ENCODE results near the gene ZC3H4.

ZC3H4 gene

DNA sequence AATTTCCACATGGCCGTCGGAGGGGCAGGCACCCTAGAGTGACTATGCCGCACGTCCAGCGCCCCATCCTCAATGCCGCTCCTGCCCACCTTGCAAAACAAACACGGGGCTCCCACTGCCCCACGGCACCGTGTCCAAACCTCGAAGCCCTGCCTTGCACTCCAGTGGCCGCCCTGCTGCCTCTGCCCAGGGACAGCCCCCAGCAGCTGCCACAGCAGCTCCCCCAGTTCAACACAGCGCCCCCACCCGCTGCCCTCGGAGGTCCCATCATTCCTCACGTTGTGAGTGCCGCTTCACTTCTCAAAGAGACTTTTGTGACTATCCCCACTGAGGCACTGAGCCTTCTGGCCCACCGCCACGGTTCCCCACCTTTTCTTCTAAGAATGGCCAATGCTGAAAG lies 42.8 kb downstream of the ZC3H4 start:
- TF ChIP-seq, protein P1, sequence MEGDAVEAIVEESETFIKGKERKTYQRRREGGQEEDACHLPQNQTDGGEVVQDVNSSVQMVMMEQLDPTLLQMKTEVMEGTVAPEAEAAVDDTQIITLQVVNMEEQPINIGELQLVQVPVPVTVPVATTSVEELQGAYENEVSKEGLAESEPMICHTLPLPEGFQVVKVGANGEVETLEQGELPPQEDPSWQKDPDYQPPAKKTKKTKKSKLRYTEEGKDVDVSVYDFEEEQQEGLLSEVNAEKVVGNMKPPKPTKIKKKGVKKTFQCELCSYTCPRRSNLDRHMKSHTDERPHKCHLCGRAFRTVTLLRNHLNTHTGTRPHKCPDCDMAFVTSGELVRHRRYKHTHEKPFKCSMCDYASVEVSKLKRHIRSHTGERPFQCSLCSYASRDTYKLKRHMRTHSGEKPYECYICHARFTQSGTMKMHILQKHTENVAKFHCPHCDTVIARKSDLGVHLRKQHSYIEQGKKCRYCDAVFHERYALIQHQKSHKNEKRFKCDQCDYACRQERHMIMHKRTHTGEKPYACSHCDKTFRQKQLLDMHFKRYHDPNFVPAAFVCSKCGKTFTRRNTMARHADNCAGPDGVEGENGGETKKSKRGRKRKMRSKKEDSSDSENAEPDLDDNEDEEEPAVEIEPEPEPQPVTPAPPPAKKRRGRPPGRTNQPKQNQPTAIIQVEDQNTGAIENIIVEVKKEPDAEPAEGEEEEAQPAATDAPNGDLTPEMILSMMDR (IDR thresholded peaks at IDR 0.05): no peak

DNA sequence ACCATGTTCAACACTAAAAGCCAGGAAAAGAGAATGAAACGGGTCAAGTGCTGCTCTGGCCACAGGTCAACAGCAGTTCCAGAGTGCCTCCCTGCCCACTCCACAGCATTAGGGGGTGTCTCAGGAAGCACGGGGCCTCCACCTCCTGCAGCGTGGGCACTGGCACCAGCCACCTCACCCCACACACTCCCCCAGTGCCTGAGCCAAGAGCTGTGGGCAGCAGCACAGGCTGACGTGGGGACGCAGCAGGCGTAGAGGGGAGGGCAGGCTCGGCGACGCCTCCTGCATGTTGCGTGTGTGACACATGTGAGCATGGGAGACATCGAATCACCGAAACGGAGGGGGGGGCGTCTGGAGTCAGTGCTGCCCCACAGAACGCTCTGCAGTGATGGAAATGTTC lies 43.8 kb downstream of the ZC3H4 start:
- TF ChIP-seq, protein P1 (IDR thresholded peaks at IDR 0.05): no peak

DNA sequence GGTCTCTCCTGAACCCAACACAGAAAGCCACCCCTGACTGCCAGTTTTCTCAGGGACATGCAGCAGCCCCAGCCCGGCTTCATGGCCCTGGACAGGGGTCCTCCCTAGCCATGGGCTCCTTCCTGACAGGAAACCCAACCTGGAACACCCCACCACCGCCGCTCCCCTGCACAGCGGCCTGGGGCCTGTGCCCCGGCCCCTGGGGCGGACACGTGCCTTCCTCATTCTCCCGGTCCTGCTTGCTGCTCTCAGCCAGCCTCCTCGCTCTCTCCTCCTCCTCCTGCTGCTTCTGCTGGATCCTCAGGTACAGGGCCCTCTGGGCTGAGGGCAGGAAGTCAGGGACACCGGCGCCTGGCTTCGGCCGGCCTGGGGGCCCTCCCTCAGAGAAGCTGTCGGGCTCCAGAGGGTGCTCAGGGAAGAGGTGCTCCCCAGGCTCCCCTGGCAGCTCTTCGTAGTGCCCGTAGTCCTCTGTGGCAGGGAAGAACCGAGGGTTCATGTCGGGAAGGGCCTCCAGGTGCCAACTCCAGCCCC lies 44.6 kb downstream of the ZC3H4 start:
- TF ChIP-seq, protein P1 (IDR thresholded peaks at IDR 0.05): no peak

DNA sequence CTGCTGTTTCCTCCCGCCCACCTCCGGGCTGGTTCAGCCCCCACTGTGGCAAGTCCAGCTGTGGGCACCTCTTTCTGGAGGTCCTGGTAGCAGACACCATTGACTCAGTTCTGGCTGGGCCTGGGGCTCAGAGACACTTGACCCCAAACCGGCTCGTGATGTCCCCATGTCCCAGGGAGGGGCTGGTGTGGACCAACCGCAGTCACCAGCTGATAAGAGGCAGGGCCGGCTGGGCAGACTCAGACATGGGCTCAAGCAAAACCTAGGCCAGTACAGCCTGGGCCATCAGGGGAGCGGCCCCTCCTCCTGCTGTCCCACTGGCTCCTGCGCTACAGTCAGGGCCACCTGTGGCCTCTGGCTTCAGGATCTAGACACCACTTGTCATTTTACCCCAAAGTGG lies 45.3 kb downstream of the ZC3H4 start:
- TF ChIP-seq, protein P1 (IDR thresholded peaks at IDR 0.05): no peak

DNA sequence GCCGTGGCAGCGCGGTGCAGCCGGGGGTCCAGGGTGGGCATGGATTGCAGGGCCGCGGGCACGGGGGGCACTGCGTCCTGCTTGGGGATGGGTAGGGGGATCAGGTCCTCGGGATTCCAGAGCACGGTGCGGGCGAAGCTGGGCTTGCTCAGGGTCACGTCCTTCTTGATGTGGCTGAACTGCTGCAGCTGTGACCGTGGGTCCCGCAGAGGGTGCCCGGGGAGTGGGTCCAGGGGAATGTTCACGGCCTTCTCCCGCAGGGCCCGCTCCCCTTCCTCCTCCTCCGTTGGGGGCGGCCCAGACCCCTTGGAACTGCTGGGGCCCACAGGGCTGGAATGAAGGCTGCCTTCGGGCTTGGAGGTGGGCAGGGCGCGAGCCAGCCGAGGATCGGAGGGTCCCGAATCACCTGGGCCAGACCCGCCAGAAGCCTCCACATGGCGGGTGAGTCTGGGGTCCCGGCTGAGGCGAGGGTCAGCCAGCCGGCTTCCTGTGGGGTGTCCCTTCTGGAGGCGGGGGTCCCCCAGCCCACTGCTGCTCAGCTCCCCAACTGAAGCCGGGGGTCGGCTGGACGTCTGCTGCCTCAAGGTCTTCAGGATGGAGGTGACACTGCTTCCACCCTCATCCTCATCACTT lies 46.2 kb downstream of the ZC3H4 start:
- TF ChIP-seq, protein P1 (IDR thresholded peaks at IDR 0.05): no peak

DNA sequence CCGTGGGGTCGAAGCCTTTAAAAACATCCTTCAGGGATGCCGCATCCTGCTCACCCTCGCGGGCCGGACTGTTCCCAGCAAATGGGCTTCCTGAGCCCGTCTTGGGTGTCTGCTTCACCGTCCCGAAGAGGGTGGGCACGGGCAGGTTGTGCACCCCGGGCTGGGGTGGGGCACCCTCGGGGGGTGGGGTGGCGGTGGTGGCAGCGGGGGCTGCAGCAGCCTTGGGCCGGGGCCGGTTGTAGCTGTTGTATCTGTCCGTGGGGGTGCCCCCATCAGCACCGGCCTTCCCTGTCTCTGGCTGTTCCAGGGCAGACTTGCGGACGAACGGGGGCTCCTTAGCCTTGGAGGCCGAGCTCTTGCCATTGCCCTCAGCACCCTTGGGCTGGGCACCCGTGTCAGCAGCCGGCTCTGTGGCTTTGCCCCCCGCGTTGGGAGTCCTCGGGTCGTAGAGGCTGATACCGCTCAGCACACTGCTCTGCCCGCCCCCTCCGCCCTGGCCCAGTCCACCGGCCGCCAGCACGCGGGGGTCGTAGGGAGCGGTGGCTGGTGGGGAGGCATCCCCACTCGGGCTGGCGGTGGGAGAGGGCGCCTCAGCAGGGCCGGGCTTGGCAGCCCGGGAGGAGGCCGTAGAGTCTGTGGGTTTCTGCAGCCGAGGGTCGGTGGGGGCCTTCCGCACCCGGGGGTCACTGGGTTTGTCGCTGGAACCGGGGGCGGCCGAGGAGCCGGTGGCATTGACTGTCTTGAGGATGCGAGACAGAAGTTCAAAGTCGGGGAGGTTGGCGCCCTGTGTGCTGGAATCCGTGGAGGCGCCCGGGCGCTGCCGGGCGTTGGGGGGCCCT lies 47.0 kb downstream of the ZC3H4 start:
- TF ChIP-seq, protein P1 (IDR thresholded peaks at IDR 0.05): no peak

DNA sequence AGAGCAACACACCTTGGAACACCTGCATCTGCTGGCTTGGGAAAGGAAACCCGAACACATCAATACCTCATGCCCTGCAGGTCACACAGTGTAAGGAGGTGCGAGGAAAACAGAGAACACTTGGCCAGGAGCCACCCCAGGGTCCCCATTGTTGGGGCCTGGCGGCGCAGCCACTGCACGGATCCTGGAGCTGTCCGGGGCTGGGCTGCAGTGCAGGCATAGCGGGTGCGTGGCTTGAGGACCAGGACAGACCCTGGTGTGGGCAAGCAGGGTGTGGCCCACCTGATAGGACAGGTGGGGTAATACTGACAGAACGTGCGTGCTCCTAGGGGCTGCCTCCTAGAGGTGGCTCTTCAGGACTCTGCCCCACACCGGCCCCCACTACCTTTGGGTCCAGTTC lies 48.3 kb downstream of the ZC3H4 start:
- TF ChIP-seq, protein P1 (IDR thresholded peaks at IDR 0.05): no peak
